ENCODE measurements around the gene SPOCK1. TPM values are rescaled to one million over a fixed set of nuclear protein-coding genes. Genes with fewer than 3 reads are reported as not detected.

The SPOCK1 gene
- total and polyA plus RNA-seq, 4 donors: 0.48 to 4.5 (median 0.69) TPM

- TF ChIP-seq CTCF (IDR thresholded peaks at IDR 0.05; ENCODE audit: control extremely low read depth, extremely low read depth): no peak
- Histone ChIP-seq H3K27me3 (ENCODE audit: control insufficient read depth in 3 of 3, insufficient read depth in 3 of 3, low read length in 2 of 3) (no peaks in the 10 kb centered on the region), H3K36me3 (ENCODE audit: control insufficient read depth in 4 of 4, insufficient read depth in 4 of 4, low read length in 4 of 4) (no peaks in the 10 kb centered on the region), H3K9ac (ENCODE audit: insufficient read depth in 1 of 2, low read length in 2 of 2) (no peak overlapping the region), H3K27ac (ENCODE audit: low read depth in 1 of 2, low read length in 1 of 2) (no peak overlapping the region), H3K9me3 (ENCODE audit: control insufficient read depth in 4 of 4, insufficient read depth in 3 of 4, low read length in 3 of 4) (no peaks in the 10 kb centered on the region), H3K4me1 (ENCODE audit: control insufficient read depth in 5 of 5, insufficient read depth in 5 of 5, low read length in 5 of 5) (no peaks in the 10 kb centered on the region), H3K4me3 (no peak overlapping the region)
- ATAC-seq (ENCODE audit: insufficient read depth, low FRiP score) (no peak), DNase-seq (no peak)
- WGBS, 2 donors: 61 to 79% methylated on average over 6 of the region's 6 CpGs
These were observed 248.7 kb downstream of the SPOCK1 start for GRCh38 chr5:137250421-137250820.

- H3K4me1 ChIP-seq (ENCODE audit: control insufficient read depth in 5 of 5, insufficient read depth in 5 of 5, low read length in 5 of 5): no peaks in the 10 kb centered on the region
- no peak overlapping the region for H3K9ac ChIP-seq (ENCODE audit: insufficient read depth in 1 of 2, low read length in 2 of 2)
- no peaks in the 10 kb centered on the region for H3K36me3 ChIP-seq (ENCODE audit: control insufficient read depth in 4 of 4, insufficient read depth in 4 of 4, low read length in 4 of 4)
- TF ChIP-seq CTCF (IDR thresholded peaks at IDR 0.05; ENCODE audit: control extremely low read depth, extremely low read depth): no peak
- H3K4me3 ChIP-seq: no peak overlapping the region
- WGBS, 2 donors: 91 to 96% methylated on average over 3 of the region's 3 CpGs
- no peak overlapping the region for H3K27ac ChIP-seq (ENCODE audit: low read depth in 1 of 2, low read length in 1 of 2)
- no peaks in the 10 kb centered on the region for H3K9me3 ChIP-seq (ENCODE audit: control insufficient read depth in 4 of 4, insufficient read depth in 3 of 4, low read length in 3 of 4)
- DNase-seq (no peak), ATAC-seq (ENCODE audit: insufficient read depth, low FRiP score) (no peak)
- H3K27me3 ChIP-seq (ENCODE audit: control insufficient read depth in 3 of 3, insufficient read depth in 3 of 3, low read length in 2 of 3): no peaks in the 10 kb centered on the region
These were observed 250.6 kb downstream of the SPOCK1 start for GRCh38 chr5:137248527-137248926.

- Histone ChIP-seq H3K9me3 (ENCODE audit: control insufficient read depth in 4 of 4, insufficient read depth in 3 of 4, low read length in 3 of 4) (no peaks in the 10 kb centered on the region), H3K36me3 (ENCODE audit: control insufficient read depth in 4 of 4, insufficient read depth in 4 of 4, low read length in 4 of 4) (no peaks in the 10 kb centered on the region), H3K4me3 (no peak overlapping the region), H3K27ac (ENCODE audit: low read depth in 1 of 2, low read length in 1 of 2) (no peak overlapping the region), H3K9ac (ENCODE audit: insufficient read depth in 1 of 2, low read length in 2 of 2) (no peak overlapping the region), H3K4me1 (ENCODE audit: control insufficient read depth in 5 of 5, insufficient read depth in 5 of 5, low read length in 5 of 5) (no peaks in the 10 kb centered on the region), H3K27me3 (ENCODE audit: control insufficient read depth in 3 of 3, insufficient read depth in 3 of 3, low read length in 2 of 3) (no peaks in the 10 kb centered on the region)
- no peak for TF ChIP-seq CTCF (IDR thresholded peaks at IDR 0.05; ENCODE audit: control extremely low read depth, extremely low read depth)
- 90 to 93% methylated on average over 2 of the region's 2 CpGs for WGBS, 2 donors
- DNase-seq: no peak
- no peak for ATAC-seq (ENCODE audit: insufficient read depth, low FRiP score)
These were observed 253.7 kb downstream of the SPOCK1 start for GRCh38 chr5:137245438-137245837.

- no peak overlapping the region for H3K27ac ChIP-seq (ENCODE audit: low read depth in 1 of 2, low read length in 1 of 2)
- no peaks in the 10 kb centered on the region for H3K4me1 ChIP-seq (ENCODE audit: control insufficient read depth in 5 of 5, insufficient read depth in 5 of 5, low read length in 5 of 5)
- DNase-seq (no peak), ATAC-seq (ENCODE audit: insufficient read depth, low FRiP score) (no peak)
- H3K9me3 ChIP-seq (ENCODE audit: control insufficient read depth in 4 of 4, insufficient read depth in 3 of 4, low read length in 3 of 4): peaks cover 0 to 3% (median 0%) of the 10 kb centered on the region in 4 donors
- H3K27me3 ChIP-seq (ENCODE audit: control insufficient read depth in 3 of 3, insufficient read depth in 3 of 3, low read length in 2 of 3): no peaks in the 10 kb centered on the region
- H3K36me3 ChIP-seq (ENCODE audit: control insufficient read depth in 4 of 4, insufficient read depth in 4 of 4, low read length in 4 of 4): no peaks in the 10 kb centered on the region
- H3K9ac ChIP-seq (ENCODE audit: insufficient read depth in 1 of 2, low read length in 2 of 2): no peak overlapping the region
- TF ChIP-seq CTCF (IDR thresholded peaks at IDR 0.05; ENCODE audit: control extremely low read depth, extremely low read depth): no peak
- 79 to 84% methylated on average over 2 of the region's 2 CpGs for WGBS, 2 donors
- H3K4me3 ChIP-seq: no peak overlapping the region
These were observed 258.8 kb downstream of the SPOCK1 start for GRCh38 chr5:137240285-137240684.
